Subcutaneous abdominal adipose tissue (tissue), 5 donors: ENCODE data around the gene CDK5RAP2.
"Not testable (repeated sequence)": the region's sequence is repeated elsewhere in the genome, so short reads cannot be mapped to it uniquely, and the experiment has no call there.

Experiments
- H3K27ac ChIP-seq: one replicate; pipeline ENCODE4 v1.7.0; 2013; ENCODE audit warnings: low read depth, mild to moderate bottlenecking, inconsistent platforms, low read length, moderate library complexity
- H3K27me3 ChIP-seq, 5 donors: one replicate each; pipeline ENCODE4 v1.7.0; 2013; ENCODE audit warnings: low read length in 5 of 5, inconsistent platforms in 1 of 5; ENCODE audit not compliant: control insufficient read depth in 5 of 5, insufficient read depth in 4 of 5
- H3K36me3 ChIP-seq, 5 donors: one replicate each; pipeline ENCODE4 v1.7.0; 2013; ENCODE audit warnings: low read length in 5 of 5; ENCODE audit not compliant: control insufficient read depth in 5 of 5, insufficient read depth in 5 of 5
- H3K4me1 ChIP-seq, 5 donors: one replicate each; pipeline ENCODE4 v1.7.0; 2013; ENCODE audit warnings: low read length in 5 of 5, mild to moderate bottlenecking in 3 of 5, moderate library complexity in 1 of 5; ENCODE audit not compliant: control insufficient read depth in 5 of 5, insufficient read depth in 5 of 5
- H3K4me3 ChIP-seq, 5 donors: one replicate each; pipeline ENCODE4 v1.7.0; 2013; ENCODE audit warnings: low read length in 5 of 5, low read depth in 1 of 5
- H3K9ac ChIP-seq, 5 donors: one replicate each; pipeline ENCODE4 v1.7.0; 2013; ENCODE audit warnings: low read length in 5 of 5, mild to moderate bottlenecking in 4 of 5, moderate library complexity in 3 of 5
- H3K9me3 ChIP-seq, 5 donors: one replicate each; pipeline ENCODE4 v1.7.0; 2013; ENCODE audit warnings: low read length in 5 of 5; ENCODE audit not compliant: control insufficient read depth in 5 of 5
- donor health status: healthy.
- donor health status: healthy.
- donor health status: healthy.
- donor health status: healthy.
- donor health status: healthy.

The CDK5RAP2 gene

GRCh38 chr9:120556775-120557174 is 23.2 kb downstream of the CDK5RAP2 start:
- Histone ChIP-seq H3K36me3 (peaks cover 5 to 23% (median 8%) of the 10 kb centered on the region in 5 donors), H3K9me3 (no peaks in the 10 kb centered on the region), H3K4me3 (no peak overlapping the region), H3K9ac (no peak overlapping the region), H3K27me3 (no peaks in the 10 kb centered on the region), H3K27ac (no peak overlapping the region), H3K4me1 (peaks cover 0 to 1% (median 0%) of the 10 kb centered on the region in 5 donors)

- Histone ChIP-seq H3K9ac (no peak overlapping the region), H3K27me3 (no peaks in the 10 kb centered on the region), H3K4me1 (peaks cover 0 to 4% (median 0%) of the 10 kb centered on the region in 5 donors), H3K27ac (no peak overlapping the region), H3K9me3 (no peaks in the 10 kb centered on the region), H3K36me3 (peaks cover 5 to 19% (median 8%) of the 10 kb centered on the region in 5 donors), H3K4me3 (no peak overlapping the region)
Measured at GRCh38 chr9:120555839-120556238, 24.1 kb downstream of the CDK5RAP2 start.

GRCh38 chr9:120552210-120552704 is 27.7 kb downstream of the CDK5RAP2 start:
- H3K4me1 ChIP-seq, H3K27ac ChIP-seq, H3K27me3 ChIP-seq, H3K9ac ChIP-seq, H3K9me3 ChIP-seq, H3K4me3 ChIP-seq: not testable (repeated sequence)
- H3K36me3 ChIP-seq: peaks cover 23 to 41% (median 32%) of the 10 kb centered on the region in 5 donors

- Histone ChIP-seq H3K36me3 (peaks cover 45 to 78% (median 57%) of the 10 kb centered on the region in 5 donors), H3K9me3 (no peaks in the 10 kb centered on the region), H3K9ac (no peak overlapping the region), H3K27ac (no peak overlapping the region), H3K27me3 (no peaks in the 10 kb centered on the region), H3K4me1 (no peaks in the 10 kb centered on the region), H3K4me3 (no peak overlapping the region)
Measured at GRCh38 chr9:120545701-120546550, 34.0 kb downstream of the CDK5RAP2 start.

GRCh38 chr9:120544441-120544840 is 35.5 kb downstream of the CDK5RAP2 start:
- H3K4me1 ChIP-seq: no peaks in the 10 kb centered on the region
- no peak overlapping the region for H3K9ac ChIP-seq
- no peaks in the 10 kb centered on the region for H3K27me3 ChIP-seq
- no peak overlapping the region for H3K4me3 ChIP-seq
- peaks cover 30 to 76% (median 57%) of the 10 kb centered on the region in 5 donors for H3K36me3 ChIP-seq
- H3K9me3 ChIP-seq: no peaks in the 10 kb centered on the region
- H3K27ac ChIP-seq: no peak overlapping the region

GRCh38 chr9:120542701-120543490 is 37.1 kb downstream of the CDK5RAP2 start:
- no peaks in the 10 kb centered on the region for H3K9me3 ChIP-seq

GRCh38 chr9:120541921-120542320 is 38.0 kb downstream of the CDK5RAP2 start:
- Histone ChIP-seq H3K27ac (no peak overlapping the region), H3K4me1 (no peaks in the 10 kb centered on the region), H3K4me3 (no peak overlapping the region), H3K9ac (no peak overlapping the region), H3K36me3 (peaks cover 39 to 74% (median 61%) of the 10 kb centered on the region in 5 donors), H3K9me3 (no peaks in the 10 kb centered on the region), H3K27me3 (no peaks in the 10 kb centered on the region)

More at GRCh38 chr9:120542701-120543490, 37.1 kb downstream of the CDK5RAP2 start:
- H3K27ac ChIP-seq: no peak overlapping the region
- no peak overlapping the region for H3K9ac ChIP-seq
- no peak overlapping the region for H3K4me3 ChIP-seq
- no peaks in the 10 kb centered on the region for H3K4me1 ChIP-seq
- H3K36me3 ChIP-seq: peaks cover 37 to 75% (median 57%) of the 10 kb centered on the region in 5 donors
- H3K27me3 ChIP-seq: no peaks in the 10 kb centered on the region

- Histone ChIP-seq H3K9ac (no peak overlapping the region), H3K36me3 (peaks cover 44 to 70% (median 57%) of the 10 kb centered on the region in 5 donors), H3K27me3 (no peaks in the 10 kb centered on the region), H3K9me3 (no peaks in the 10 kb centered on the region), H3K27ac (no peak overlapping the region), H3K4me3 (no peak overlapping the region), H3K4me1 (no peaks in the 10 kb centered on the region)
Measured at GRCh38 chr9:120539951-120540350, 40.0 kb downstream of the CDK5RAP2 start.

- no peak overlapping the region for H3K4me3 ChIP-seq
- no peaks in the 10 kb centered on the region for H3K9me3 ChIP-seq
- H3K27me3 ChIP-seq: no peaks in the 10 kb centered on the region
- peaks cover 45 to 68% (median 59%) of the 10 kb centered on the region in 5 donors for H3K36me3 ChIP-seq
- no peak overlapping the region for H3K9ac ChIP-seq
- no peaks in the 10 kb centered on the region for H3K4me1 ChIP-seq
- H3K27ac ChIP-seq: no peak overlapping the region
Measured at GRCh38 chr9:120538339-120538738, 41.6 kb downstream of the CDK5RAP2 start.
